Smooth muscle cell (in vitro differentiated cells): Measurements from ENCODE around the gene LDLRAP1. TPM values are rescaled to one million over a fixed set of nuclear protein-coding genes. Genes with fewer than 3 reads are reported as not detected.

Experiments
- DNase-seq: peaks from one replicate; lab custom pipeline; 2025; ENCODE audit not compliant: unreplicated experiment; lab: John Stamatoyannopoulos, UW
- H2AFZ ChIP-seq: fragments of 200-600 bp; sonication (generic); 2 replicates; pipeline ENCODE4 v1.6.0; 2016; ENCODE audit warnings: antibody characterized with exemption, low read depth, mild to moderate bottlenecking
- H3F3A ChIP-seq: fragments of 200-600 bp; sonication (generic); 2 replicates; pipeline ENCODE4 v1.6.0; 2017; ENCODE audit warnings: antibody characterized with exemption, low read depth
- H3K27ac ChIP-seq: fragments of 200-600 bp; sonication (generic); 2 replicates; pipeline ENCODE4 v1.5.1; 2016; ENCODE audit warnings: low read depth, mild to moderate bottlenecking
- H3K27me3 ChIP-seq: fragments of 200-600 bp; sonication (generic); 2 replicates; pipeline ENCODE4 v1.6.1; 2016; ENCODE audit warnings: low read depth, mild to moderate bottlenecking
- H3K36me3 ChIP-seq: fragments of 200-600 bp; sonication (generic); 2 replicates; pipeline ENCODE4 v1.5.1; 2016; ENCODE audit warnings: low read depth
- H3K4me1 ChIP-seq: fragments of 200-600 bp; sonication (generic); 2 replicates; pipeline ENCODE4 v1.5.1; 2016; ENCODE audit warnings: low read depth
- H3K4me2 ChIP-seq: fragments of 200-600 bp; sonication (generic); 2 replicates; pipeline ENCODE4 v1.6.0; 2016; ENCODE audit warnings: mild to moderate bottlenecking
- H3K4me3 ChIP-seq: fragments of 200-600 bp; sonication (generic); 2 replicates; pipeline ENCODE4 v1.5.1; 2016; ENCODE audit warnings: mild to moderate bottlenecking
- H3K79me2 ChIP-seq: fragments of 200-600 bp; sonication (generic); 2 replicates; pipeline ENCODE4 v1.6.0; 2016; ENCODE audit warnings: low read depth, mild to moderate bottlenecking
- H3K9ac ChIP-seq: fragments of 200-600 bp; sonication (generic); 2 replicates; pipeline ENCODE4 v1.6.0; 2016; ENCODE audit warnings: low read depth
- H3K9me3 ChIP-seq: fragments of 200-600 bp; sonication (generic); replicated peaks from 2 replicates; pipeline ENCODE4 v1.5.1; 2016; ENCODE audit warnings: low read depth
- H4K20me1 ChIP-seq: fragments of 200-600 bp; sonication (generic); 2 replicates; pipeline ENCODE4 v1.6.0; 2016; ENCODE audit warnings: low read depth
- CTCF ChIP-seq: fragments of 200-600 bp; sonication (generic); IDR thresholded peaks from 2 replicates; pipeline ENCODE4 v1.5.1; 2017; ENCODE audit warnings: borderline replicate concordance, mild to moderate bottlenecking, antibody characterized with exemption; ENCODE audit not compliant: insufficient read depth, poor library complexity, severe bottlenecking
- WGBS: methylation state at CpG from one replicate; pipeline ENCODE4 v1.1.7; 2016; ENCODE audit warnings: low lambda C conversion rate; 5-methylcytosine and 5-hydroxymethylcytosine counted together
- polyA plus RNA-seq: library from polyadenylated mRNA; unstranded; fragments of >200 nt; fragmentation: Nextera tagmentation; extraction: Ambion mirVana; gene quantifications from 2 replicates; pipeline ENCODE4 v1.2.1, GENCODE V29; 2016
- total RNA-seq: library from RNA; depleted of rRNA; stranded (reverse); fragments of >200 nt; gene quantifications from 2 replicates; pipeline ENCODE4 v1.2.3, GENCODE V29; 2014

LDLRAP1 gene
- total and polyA plus RNA-seq, 2 experiments from 2014 or later, result 19.5 to 39.0 TPM

GRCh38 chr1:25528881-25529517 lies 14.4 kb upstream of the LDLRAP1 start:
- no peaks in the 10 kb centered on the region for H3K4me1 ChIP-seq
- no peak overlapping the region for H3K27ac ChIP-seq
- no peaks in the 10 kb centered on the region for H3F3A ChIP-seq
- no peak for TF ChIP-seq CTCF
- no peak overlapping the region for H3K4me3 ChIP-seq
- no peaks in the 10 kb centered on the region for H4K20me1 ChIP-seq
- no peaks in the 10 kb centered on the region for H3K79me2 ChIP-seq
- no peak overlapping the region for H3K9ac ChIP-seq
- no peak overlapping the region for H2AFZ ChIP-seq
- no peaks in the 10 kb centered on the region for H3K27me3 ChIP-seq
- WGBS, result 88% methylated on average over 7 of the region's 7 CpGs
- no peaks in the 10 kb centered on the region for H3K36me3 ChIP-seq
- no peak for DNase-seq
- H3K4me2 ChIP-seq, result no peak overlapping the region
- no peaks in the 10 kb centered on the region for H3K9me3 ChIP-seq

- H3K27ac ChIP-seq, result no peak overlapping the region
- no peak for DNase-seq
- H3K79me2 ChIP-seq, result no peaks in the 10 kb centered on the region
- no peak for TF ChIP-seq CTCF
- no peaks in the 10 kb centered on the region for H3K9me3 ChIP-seq
- H3K4me2 ChIP-seq, result no peak overlapping the region
- H3K36me3 ChIP-seq, result no peaks in the 10 kb centered on the region
- no peaks in the 10 kb centered on the region for H3K27me3 ChIP-seq
- no peaks in the 10 kb centered on the region for H3F3A ChIP-seq
- no peak overlapping the region for H3K4me3 ChIP-seq
- 89% methylated on average over 13 of the region's 18 CpGs for WGBS
- H4K20me1 ChIP-seq, result no peaks in the 10 kb centered on the region
- no peak overlapping the region for H2AFZ ChIP-seq
- no peaks in the 10 kb centered on the region for H3K4me1 ChIP-seq
- H3K9ac ChIP-seq, result no peak overlapping the region
Observed at GRCh38 chr1:25529518-25530185, 13.8 kb upstream of the LDLRAP1 start.

GRCh38 chr1:25530186-25531081 lies 13.0 kb upstream of the LDLRAP1 start:
- TF ChIP-seq CTCF, result no peak
- Histone ChIP-seq H3K4me2 (no peak overlapping the region), H3K4me3 (no peak overlapping the region), H3K36me3 (no peaks in the 10 kb centered on the region), H4K20me1 (no peaks in the 10 kb centered on the region), H3K9ac (no peak overlapping the region), H3K27me3 (no peaks in the 10 kb centered on the region), H3K27ac (no peak overlapping the region), H3K79me2 (no peaks in the 10 kb centered on the region), H2AFZ (no peak overlapping the region), H3K9me3 (no peaks in the 10 kb centered on the region), H3K4me1 (no peaks in the 10 kb centered on the region), H3F3A (no peaks in the 10 kb centered on the region)
- DNase-seq, result no peak
- WGBS, result 91% methylated on average over 21 of the region's 22 CpGs
